WTC11 (cell line): ENCODE measurements around the gene FARP2.

ENCODE experiments used
- CBFB ChIP-seq: sonication (generic); formaldehyde crosslinking; IDR thresholded peaks from 2 replicates; pipeline ENCODE4 v1.8.1; 2022; ENCODE audit warnings: mild to moderate bottlenecking, low read depth, missing genetic modification reagents
- CTCF ChIP-seq: fragments of 200-600 bp; IDR thresholded peaks from 2 replicates; pipeline ENCODE4 v1.8.0; 2022; ENCODE audit warnings: antibody characterized with exemption
- ESRRA ChIP-seq: sonication (generic); formaldehyde crosslinking; IDR thresholded peaks from 2 replicates; pipeline ENCODE4 v1.8.1; 2022; ENCODE audit warnings: mild to moderate bottlenecking, missing genetic modification reagents, borderline replicate concordance
- FOXJ3 ChIP-seq: sonication (generic); formaldehyde crosslinking; IDR thresholded peaks from 2 replicates; pipeline ENCODE4 v1.9.0; 2021; ENCODE audit warnings: missing genetic modification reagents, mild to moderate bottlenecking, borderline replicate concordance
- IRF1 ChIP-seq: sonication (generic); formaldehyde crosslinking; IDR thresholded peaks from 2 replicates; pipeline ENCODE4 v1.8.0; 2023; ENCODE audit warnings: missing genetic modification reagents
- MAX ChIP-seq: sonication (generic); formaldehyde crosslinking; IDR thresholded peaks from 2 replicates; pipeline ENCODE4 v1.8.0; 2022; ENCODE audit warnings: mild to moderate bottlenecking, missing genetic modification reagents
- PRDM15 ChIP-seq: sonication (generic); formaldehyde crosslinking; IDR thresholded peaks from 2 replicates; pipeline ENCODE4 v1.8.0; 2022; ENCODE audit warnings: missing genetic modification reagents
- TF ChIP-seq, protein P1 (sequence below): sonication (generic); formaldehyde crosslinking; conservative IDR thresholded peaks from 2 replicates; pipeline ENCODE4 v1.8.1; 2023; ENCODE audit warnings: mild to moderate bottlenecking, low read depth, missing genetic modification reagents, moderate library complexity

DNA sequence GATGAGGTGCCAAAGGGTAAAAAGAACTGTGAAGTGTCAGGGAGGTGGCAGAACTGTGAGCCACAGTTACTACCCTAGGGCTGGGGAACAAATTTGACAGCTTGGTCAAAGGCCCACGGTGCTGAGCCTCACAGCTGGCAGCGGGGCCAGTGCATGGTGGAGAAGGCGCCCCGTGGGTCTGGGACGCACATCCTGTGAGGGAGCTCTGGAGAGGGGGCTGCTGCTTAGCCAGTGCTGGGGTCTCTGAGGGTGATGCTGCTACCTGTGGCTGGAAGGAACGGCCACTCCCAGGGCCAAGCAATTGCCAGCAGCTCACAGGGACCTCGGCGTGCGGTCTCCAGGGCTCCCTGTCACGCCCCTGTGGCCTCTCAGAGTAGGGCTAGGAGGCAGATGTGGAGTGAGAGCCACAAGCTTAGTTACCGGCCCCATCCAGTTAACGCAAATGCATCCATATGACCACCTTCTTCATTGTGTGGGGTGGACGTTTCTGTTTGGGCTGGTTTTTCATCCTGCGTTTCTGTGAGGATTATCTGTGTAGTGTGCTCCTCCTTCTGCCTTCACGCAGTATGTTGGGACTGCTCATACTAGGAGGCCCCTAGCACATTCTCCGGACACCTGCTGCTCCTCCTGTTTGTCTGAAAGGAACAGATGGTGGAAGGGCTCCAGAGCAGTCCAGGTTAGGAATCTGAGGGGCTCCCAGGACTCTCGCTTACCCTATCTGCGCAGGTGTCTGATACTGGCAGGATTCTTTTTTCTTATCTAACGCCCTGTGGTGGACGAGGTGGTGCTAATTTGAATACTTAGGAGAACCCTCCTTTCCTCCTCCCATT lies 126.3 kb downstream of the FARP2 start:
- TF ChIP-seq CTCF (no peak), PRDM15 (CRISPR knock-in tag) (no peak), IRF1 (CRISPR knock-in tag) (no peak), FOXJ3 (CRISPR knock-in tag) (no peak), CBFB (CRISPR knock-in tag) (no peak), MAX (CRISPR knock-in tag) (no peak), ESRRA (CRISPR knock-in tag) (no peak)
- TF ChIP-seq, protein P1, sequence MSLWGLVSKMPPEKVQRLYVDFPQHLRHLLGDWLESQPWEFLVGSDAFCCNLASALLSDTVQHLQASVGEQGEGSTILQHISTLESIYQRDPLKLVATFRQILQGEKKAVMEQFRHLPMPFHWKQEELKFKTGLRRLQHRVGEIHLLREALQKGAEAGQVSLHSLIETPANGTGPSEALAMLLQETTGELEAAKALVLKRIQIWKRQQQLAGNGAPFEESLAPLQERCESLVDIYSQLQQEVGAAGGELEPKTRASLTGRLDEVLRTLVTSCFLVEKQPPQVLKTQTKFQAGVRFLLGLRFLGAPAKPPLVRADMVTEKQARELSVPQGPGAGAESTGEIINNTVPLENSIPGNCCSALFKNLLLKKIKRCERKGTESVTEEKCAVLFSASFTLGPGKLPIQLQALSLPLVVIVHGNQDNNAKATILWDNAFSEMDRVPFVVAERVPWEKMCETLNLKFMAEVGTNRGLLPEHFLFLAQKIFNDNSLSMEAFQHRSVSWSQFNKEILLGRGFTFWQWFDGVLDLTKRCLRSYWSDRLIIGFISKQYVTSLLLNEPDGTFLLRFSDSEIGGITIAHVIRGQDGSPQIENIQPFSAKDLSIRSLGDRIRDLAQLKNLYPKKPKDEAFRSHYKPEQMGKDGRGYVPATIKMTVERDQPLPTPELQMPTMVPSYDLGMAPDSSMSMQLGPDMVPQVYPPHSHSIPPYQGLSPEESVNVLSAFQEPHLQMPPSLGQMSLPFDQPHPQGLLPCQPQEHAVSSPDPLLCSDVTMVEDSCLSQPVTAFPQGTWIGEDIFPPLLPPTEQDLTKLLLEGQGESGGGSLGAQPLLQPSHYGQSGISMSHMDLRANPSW (CRISPR knock-in tag): no peak
